ENCODE measurements around the gene GLB1L3.
"Not testable (repeated sequence)": the region's sequence is repeated elsewhere in the genome, so short reads cannot be mapped to it uniquely, and the experiment has no call there.

GLB1L3 gene

DNA sequence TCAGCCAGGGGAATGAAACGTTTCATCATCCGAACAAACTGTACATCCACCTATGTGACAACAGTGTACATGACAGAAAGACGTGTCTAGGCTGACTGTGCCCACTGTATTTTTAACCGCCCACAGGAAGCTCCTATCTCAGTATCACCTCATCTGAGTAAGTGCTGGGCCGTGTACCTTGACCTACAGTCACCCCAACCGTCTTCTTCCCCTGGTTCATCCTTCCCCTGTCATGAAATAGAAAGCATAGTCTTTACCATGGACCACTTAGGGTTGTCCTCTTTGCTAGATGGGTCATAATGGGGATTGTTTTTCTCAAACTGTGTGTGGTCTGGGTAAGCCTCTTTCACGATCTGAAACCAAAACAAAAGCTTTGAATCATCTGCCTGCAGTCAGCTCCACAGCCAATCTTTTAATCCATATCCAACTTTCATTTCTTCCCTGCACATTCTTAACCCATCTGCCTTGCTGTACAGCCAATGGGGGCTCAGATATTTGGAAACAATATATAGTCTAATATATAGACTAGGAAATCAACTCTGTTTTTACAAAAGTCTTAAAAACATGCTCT, 27.2 kb upstream of the GLB1L3 start:
- in situ Hi-C loops (cut with MboI; ENCODE audit: low pct_unique_long_range_greater_than_20kb, low sequenced_read_pairs) = no loop called here
- DNase-seq = no peak

DNA sequence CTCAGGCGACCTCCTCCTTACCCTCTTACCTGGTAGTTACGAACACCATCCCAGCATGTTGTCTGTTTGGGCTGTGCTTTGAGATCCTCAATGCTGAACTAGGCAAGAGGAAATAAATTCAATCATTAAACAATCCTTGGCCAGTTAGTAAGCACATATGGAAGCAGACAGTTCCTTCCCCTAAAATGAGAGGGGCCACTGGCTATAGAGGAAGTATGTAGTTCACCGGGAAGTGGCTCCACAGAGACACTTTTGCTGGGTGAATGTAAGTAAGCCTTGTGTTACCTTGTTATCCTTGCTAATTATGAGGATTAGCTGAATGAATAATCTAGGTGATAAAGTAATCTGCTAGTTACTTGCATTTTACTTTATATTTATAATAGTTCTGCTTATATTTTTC, 25.9 kb upstream of the GLB1L3 start:
- no peak for DNase-seq
- in situ Hi-C loops (cut with MboI; ENCODE audit: low pct_unique_long_range_greater_than_20kb, low sequenced_read_pairs) = no loop called here

DNA sequence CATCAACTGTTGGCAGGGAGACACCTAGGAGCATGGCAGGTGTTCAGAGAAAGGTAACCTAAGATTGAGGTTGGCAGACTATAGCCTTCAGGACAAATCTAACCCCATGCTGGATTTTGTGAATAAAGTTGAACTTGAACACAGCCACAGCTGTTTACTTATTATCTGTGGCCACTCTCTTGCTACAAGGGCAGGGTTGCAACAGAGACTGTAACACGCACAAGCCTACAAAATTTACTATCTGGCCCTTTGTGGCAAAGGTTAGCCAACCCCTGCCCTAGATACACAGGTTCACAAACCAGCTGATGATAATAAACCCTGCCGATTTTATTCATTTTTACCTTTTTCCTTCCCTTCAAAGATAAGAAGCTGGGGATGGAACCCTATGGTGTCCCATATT, 25.5 kb upstream of the GLB1L3 start:
- DNase-seq = no peak

DNA sequence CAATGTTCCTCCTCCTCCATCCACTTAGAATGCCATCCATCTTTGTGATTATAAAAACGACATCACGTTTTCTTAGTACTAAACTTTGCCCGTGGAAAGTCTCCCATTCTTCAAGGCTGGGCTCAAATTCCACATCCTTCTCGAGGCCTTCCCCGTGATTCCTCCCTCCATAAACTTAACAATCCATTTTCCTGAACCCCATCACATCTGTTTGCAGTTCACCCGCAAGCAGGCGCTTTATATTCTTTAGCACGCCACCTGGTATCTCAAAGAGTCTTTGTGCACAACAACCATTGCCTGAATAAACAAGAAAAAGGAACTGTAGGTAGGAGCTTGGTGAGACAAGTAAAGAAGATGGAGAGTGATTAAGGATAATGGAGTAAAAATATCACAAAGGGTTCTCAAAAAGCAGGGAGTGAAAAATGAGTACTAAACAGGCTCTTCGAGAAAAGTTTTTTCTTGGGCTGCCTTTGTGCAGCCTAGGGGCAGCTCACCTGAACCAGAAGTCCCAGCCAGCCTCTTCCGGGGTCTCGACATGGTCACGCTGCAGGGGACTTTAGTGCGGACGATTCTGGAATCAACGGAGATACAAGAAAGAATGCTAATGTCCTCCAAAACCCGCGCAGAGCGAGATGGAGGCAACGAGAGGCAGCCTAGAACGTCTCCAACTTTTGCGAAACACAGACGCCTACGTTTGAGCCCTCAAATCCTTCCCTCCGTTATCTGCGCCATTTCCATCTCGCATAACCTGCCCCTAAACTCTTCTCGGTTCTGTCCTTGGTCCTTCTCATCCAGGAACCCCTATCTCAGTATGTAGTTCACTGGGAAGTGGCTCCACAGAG, 23.6 kb upstream of the GLB1L3 start:
- no peak for DNase-seq
- in situ Hi-C loops (cut with MboI; ENCODE audit: low pct_unique_long_range_greater_than_20kb, low sequenced_read_pairs) = no loop called here

More for the DNA sequence above, 25.5 kb upstream of the GLB1L3 start:
- in situ Hi-C loops (cut with MboI; ENCODE audit: low pct_unique_long_range_greater_than_20kb, low sequenced_read_pairs) = no loop called here

DNA sequence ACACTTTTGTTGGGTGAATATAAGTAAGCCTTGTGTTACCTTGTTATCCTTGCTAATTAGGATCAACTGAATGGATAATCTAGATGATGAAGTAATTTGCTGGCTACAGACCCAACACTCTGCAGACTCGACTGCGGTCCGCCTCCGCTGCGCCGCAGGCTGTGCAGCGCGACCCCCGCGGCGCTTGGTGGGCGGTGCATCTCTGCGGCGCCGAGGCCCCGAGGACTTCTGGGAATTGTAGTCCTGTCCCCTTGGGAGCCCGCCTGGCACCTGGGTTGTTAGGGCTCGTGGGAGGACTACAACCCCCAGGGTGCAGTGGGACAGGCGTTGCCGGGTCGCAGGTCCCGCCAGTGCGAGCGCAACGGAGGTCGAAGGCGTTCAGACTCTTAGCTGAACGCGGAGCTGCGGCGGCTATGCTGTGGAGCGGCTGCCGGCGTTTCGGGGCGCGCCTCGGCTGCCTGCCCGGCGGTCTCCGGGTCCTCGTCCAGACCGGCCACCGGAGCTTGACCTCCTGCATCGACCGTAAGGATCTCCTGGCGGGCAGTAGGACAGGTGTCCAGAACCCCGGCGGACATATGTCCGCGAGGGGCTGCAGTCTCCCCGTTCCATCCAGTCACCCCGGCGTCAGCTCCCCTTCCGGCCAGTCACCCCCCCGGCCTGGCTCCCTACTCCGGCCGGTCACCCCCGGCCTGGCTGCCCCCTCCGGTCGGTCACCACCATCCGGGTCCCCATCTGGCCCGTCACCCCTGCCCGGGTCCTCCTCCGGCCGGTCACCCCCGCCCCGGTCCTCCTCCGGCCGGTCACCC, 22.8 kb upstream of the GLB1L3 start, which contains the start of the genes ACAD8 and THYN1:
ACAD8 (plus strand) TSS at position 381 of the 806 bp plus-strand sequence; CDS start at position 414, 33 bp downstream.
THYN1 (minus strand) TSS at position 165 of the 806 bp plus-strand sequence. CDS start 470 bp downstream, outside the sequence.
- in situ Hi-C loops (cut with MboI; ENCODE audit: low pct_unique_long_range_greater_than_20kb, low sequenced_read_pairs) = no loop called here
- peak; percentile 97 for DNase-seq

DNA sequence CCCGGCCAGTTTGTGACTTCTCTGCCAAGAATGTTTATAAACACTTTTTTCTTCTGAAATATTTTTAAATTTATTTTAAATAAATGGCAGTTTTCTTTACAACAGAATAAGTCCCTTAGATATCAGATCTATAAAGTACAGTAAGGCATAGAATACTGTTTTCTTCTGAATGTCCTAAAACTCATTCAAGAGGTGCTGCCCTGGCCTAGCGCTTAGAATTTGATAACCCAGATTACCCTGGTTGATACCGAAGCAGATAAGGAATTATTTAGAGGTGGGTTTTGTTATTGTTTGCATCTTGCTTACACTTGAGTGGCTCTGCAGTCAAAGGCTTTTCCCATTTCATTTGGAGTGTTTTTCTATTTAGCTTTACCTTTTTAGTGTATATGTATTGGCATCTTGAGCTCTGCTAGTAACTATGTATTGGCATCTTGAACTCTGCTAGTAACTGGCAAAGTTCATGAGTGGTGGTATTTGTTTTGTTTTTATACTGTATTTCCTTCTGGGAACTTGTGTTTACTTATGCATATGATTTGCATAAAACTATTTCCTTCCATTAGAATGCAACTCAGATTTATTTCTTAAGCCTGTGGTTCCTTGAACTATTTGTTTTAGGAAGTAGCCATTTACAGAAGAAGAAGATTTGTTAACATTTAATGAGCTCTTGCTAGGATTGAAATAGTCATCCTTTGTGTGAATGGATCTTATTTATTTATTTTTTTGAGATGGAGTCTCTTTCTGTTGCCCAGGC, 21.6 kb upstream of the GLB1L3 start:
- in situ Hi-C loops (cut with MboI; ENCODE audit: low pct_unique_long_range_greater_than_20kb, low sequenced_read_pairs) = no loop called here
- DNase-seq = no peak

DNA sequence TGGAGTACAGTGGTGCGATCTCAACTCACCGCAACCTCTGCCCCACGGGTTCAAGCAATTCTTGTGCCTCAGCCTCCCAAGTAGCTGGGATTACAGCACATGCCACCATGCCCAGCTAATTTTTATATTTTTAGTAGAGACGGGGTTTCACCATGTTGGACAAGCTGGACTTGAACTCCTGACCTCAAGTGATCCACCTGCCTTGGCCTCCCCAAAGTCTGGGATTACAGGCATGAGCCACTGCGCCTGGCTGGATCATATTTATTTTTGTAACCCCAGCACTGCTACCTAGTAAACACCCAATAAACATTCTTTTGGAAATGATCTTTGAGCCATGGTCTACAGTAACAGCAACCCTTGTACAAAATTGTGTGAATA, 21.0 kb upstream of the GLB1L3 start:
- DNase-seq; in situ Hi-C loops (cut with MboI; ENCODE audit: low pct_unique_long_range_greater_than_20kb, low sequenced_read_pairs): not testable (repeated sequence)

DNA sequence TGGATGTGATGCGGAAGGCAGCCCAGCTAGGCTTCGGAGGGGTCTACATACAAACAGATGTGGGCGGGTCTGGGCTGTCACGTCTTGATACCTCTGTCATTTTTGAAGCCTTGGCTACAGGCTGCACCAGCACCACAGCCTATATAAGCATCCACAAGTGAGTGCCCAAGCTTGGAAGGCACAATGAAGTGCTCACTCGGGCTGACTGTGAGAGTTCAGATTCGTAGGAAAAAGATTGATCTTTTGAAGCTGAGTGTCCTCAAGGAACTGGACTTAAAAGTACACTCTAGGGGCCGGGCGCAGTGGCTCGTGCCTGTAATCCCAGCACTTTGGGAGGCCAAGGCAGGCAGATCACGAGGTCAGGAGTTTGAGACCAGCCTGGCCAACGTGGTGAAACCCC, 19.1 kb upstream of the GLB1L3 start:
- no peak for DNase-seq
- in situ Hi-C loops (cut with MboI; ENCODE audit: low pct_unique_long_range_greater_than_20kb, low sequenced_read_pairs) = no loop called here

DNA sequence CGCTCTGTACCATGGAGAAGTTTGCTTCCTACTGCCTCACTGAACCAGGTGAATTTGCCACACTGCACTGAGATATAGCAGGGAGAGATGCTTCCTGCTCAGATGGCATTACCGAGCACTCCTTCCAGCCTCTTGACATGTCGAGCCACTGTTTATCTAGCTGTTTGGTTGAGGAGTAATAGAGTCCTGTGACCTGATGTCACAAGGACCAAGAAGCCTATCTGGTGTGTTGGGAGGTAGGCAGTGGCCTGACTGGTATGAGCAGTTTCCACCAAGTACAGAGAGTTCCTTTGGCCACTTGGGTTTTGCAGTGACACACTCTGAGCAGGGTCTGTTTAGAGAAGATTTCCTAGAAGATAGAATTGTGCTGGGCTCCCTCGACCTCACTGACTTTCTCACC, 17.6 kb upstream of the GLB1L3 start:
- in situ Hi-C loops (cut with MboI; ENCODE audit: low pct_unique_long_range_greater_than_20kb, low sequenced_read_pairs) = no loop called here

DNA sequence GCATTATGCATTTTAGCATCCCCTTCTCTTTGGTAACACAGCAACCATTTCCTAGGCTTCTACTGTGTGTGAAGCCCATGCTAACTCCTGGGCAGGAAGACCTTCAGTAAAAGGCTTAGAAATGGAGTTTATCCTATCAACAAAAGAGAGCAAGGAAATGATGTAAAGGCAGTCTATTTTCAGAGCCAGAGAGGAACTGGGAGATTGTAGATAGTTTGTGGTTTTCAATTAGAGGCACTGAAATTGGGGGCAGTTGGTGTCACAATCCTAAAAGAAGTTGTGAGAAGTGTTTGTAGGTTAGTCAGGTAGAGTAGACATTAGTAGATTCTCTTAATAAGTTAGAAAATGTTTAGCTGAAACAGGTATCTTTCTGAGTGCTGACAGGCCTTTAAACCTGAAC, 15.7 kb upstream of the GLB1L3 start:
- in situ Hi-C loops (cut with MboI; ENCODE audit: low pct_unique_long_range_greater_than_20kb, low sequenced_read_pairs) = no loop called here
- peak; percentile 69 for DNase-seq

More for the DNA sequence above, 17.6 kb upstream of the GLB1L3 start:
- DNase-seq = no peak

DNA sequence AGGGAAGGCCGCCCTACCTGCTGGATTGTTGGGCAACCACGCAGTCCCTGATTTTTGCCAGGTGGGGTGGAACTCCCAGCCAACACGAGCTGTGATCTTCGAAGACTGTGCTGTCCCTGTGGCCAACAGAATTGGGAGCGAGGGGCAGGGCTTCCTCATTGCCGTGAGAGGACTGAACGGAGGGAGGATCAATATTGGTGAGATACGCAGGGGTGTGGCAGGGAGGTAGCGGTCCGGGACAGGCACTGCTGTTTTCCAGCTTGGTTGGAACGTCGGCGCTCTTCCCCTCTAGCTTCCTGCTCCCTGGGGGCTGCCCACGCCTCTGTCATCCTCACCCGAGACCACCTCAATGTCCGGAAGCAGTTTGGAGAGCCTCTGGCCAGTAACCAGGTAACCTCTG, 15.2 kb upstream of the GLB1L3 start:
- in situ Hi-C loops (cut with MboI; ENCODE audit: low pct_unique_long_range_greater_than_20kb, low sequenced_read_pairs) = no loop called here
- no peak for DNase-seq

DNA sequence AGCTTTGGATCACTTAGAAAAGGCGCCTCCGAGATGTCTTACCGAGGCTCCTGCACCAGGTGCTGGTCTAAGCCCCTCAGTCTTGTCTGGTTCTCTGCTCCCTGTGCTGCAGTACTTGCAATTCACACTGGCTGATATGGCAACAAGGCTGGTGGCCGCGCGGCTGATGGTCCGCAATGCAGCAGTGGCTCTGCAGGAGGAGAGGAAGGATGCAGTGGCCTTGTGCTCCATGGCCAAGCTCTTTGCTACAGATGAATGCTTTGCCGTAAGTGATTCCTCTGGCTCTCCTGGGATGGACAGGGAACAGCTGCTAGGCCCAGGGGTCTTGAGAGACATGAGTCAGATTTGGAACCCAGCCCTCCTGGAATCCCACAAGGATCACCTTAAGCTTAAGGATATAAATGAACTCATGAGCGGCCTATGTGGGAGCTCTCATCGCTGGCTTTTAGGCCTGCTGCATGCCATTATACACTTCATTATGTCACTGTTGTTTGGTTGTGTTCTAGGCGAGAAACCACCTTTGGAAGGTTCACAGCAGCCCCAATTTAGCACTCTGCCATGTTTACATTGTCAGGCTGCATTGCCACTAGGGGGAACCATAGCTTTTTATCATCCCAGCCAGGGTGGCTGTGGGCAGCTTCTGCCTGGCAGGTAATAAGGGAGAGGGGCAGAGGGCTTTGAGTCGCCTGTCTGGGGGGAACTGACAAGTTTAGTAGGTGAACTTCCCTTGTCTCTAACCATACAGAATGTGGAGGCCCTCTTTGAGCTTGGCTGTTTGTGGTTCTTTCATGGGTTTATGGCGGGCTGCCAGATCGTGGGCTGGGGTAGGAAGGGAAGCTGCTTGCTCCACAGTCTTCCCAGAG, 14.3 kb upstream of the GLB1L3 start:
- in situ Hi-C loops (cut with MboI; ENCODE audit: low pct_unique_long_range_greater_than_20kb, low sequenced_read_pairs) = no loop called here
- peak; percentile 63 for DNase-seq

DNA sequence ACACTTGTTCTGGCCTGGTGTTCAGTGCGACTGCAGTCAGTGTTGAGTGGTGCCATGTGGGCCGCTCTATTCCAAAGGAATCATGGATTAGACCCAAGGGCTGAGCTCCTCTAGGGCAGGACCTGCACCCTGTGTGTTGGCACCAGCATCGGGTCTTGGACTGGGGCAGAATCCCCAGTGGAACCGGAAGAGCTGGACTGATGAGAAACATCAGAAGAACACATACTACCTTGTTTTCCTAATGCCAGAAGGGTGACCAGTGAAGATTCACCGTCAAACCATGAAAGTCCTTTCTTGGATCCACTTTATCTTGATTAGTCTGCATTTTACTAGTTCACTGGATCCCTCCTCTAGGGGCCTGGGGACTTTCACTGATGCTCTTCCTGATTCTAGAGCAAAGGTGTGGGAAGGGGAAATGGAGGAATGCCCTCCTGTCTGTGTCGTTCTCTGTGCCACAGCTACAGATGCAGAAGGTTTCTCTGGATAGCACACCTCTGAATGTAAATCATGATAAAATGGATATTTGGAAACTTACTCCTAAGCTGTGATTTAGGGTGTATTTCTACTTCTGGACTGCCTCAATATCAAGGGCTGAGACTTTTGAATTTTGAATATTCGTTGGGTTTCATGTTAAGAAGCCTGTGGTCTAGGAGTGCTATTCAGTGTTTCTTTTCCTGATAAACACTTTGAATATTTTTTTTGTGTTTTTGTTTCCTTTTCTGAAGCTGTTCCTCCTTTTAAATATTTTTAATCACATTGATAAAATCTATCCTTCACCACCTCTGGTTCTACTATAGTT, 11.0 kb upstream of the GLB1L3 start:
- DNase-seq = no peak
- in situ Hi-C loops (cut with MboI; ENCODE audit: low pct_unique_long_range_greater_than_20kb, low sequenced_read_pairs) = no loop called here

DNA sequence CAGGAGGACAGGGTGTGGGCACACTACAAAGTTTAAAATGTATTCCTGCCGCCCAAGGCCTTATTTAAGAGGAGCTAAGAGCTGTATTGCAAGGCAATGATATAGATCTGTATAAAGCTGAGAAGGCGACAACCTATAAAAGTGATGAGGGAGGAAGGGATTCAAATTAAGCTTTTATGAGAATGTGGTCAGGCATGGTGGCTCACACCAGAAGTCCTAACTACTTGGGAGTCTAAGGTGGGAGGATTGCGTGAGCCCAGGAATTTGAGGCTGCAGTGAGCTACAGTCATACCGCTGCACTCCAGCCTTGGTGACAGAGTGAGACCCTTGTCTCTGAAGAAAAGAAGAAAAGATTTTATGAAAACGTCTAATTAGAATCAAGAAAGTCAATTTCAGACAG, 9.7 kb upstream of the GLB1L3 start:
- no peak for DNase-seq
- in situ Hi-C loops (cut with MboI; ENCODE audit: low pct_unique_long_range_greater_than_20kb, low sequenced_read_pairs) = no loop called here

DNA sequence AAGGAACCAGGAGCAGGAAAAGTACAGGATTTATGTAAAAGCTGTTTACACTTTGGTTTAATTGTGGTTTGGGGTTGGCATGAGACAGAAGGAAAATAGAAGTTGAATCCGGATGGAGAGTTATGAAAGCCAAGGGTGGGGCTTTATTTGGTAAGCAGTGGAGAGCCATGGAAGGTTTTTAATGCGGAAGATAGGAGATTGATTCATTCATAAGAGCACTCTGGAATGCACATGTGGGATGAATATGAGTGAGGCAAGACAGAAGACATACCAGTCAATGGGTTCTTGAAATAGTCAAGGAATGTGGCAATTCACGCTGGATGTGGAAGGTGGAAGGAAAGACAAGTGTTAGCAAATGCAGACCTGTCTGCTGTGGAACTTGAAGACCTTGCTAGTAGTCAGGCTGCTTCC, 9.3 kb upstream of the GLB1L3 start:
- in situ Hi-C loops (cut with MboI; ENCODE audit: low pct_unique_long_range_greater_than_20kb, low sequenced_read_pairs) = no loop called here
- DNase-seq = peak; percentile 76

DNA sequence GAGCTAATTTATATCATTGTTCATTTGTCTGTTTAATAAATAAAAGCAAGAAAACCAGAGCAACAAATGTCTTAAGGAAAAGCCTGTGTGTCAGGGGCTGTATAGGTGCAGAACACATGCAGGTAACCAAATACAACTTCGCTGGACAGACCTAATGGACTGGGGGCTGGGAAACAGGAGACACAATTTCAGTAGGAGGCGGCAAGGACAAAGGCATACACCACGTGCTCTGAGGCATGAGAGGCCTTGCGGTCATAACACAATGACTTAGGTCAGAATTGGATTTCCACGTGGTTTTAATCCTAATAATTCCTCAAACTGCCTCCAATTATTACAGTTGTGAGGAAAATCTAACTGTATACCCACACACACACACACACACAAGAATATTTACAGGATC, 8.7 kb upstream of the GLB1L3 start:
- DNase-seq = no peak
- in situ Hi-C loops (cut with MboI; ENCODE audit: low pct_unique_long_range_greater_than_20kb, low sequenced_read_pairs) = no loop called here

DNA sequence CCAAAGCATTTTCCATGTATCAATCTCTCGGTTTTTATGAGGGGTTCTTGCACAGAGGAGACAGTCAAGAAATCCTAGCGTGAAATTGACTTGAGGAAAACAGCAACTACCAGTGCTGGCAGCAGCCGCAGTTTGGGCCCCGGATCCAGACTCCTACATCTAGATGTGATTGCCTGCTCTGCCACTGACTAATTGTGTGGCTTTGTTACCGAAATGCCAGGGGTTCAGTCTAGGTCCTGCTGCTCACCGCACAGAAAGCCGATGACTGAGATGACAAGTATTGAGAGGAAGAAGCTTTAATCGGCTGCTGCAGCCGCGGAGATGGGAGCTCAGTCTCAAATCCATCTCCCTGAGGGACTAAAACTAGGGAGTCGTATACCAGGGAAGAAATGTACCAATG, 8.2 kb upstream of the GLB1L3 start:
- in situ Hi-C loops (cut with MboI; ENCODE audit: low pct_unique_long_range_greater_than_20kb, low sequenced_read_pairs) = no loop called here
- DNase-seq = no peak
